H1 (cell line): ENCODE results near the gene VSTM2L. TPM values are rescaled to one million over a fixed set of nuclear protein-coding genes. Genes with fewer than 3 reads are reported as not detected.

Source experiments
- FOSL1 ChIP-seq: IDR thresholded peaks from 2 replicates; pipeline ENCODE4 v1.6.1; 2011; ENCODE audit warnings: mild to moderate bottlenecking, low read depth, low read length, moderate library complexity; ENCODE audit not compliant: insufficient read depth
- TAF1 ChIP-seq: IDR thresholded peaks from 2 replicates; pipeline ENCODE4 v1.6.1; 2011; ENCODE audit warnings: mild to moderate bottlenecking, low read depth, low read length
- polyA plus RNA-seq, 7 experiments: library from polyadenylated mRNA; depleted of rRNA in 3 of 7; stranded (reverse) in 5 of 7; unstranded in 2 of 7; fragments of >200 nt in 5 of 7; fragments of 200-250 nt in 2 of 7; gene quantifications; 1 replicate in 5 of 7; 2 replicates in 1 of 7; 4 replicates in 1 of 7; pipeline versions ENCODE4 v1.2.1 to v1.2.3, GENCODE V29; 2011 to 2013; ENCODE audit warnings: missing spikeins in 2 of 7, mixed read lengths in 2 of 7
- total RNA-seq: library from RNA; stranded (reverse); fragmentation: NEBNext Ultra II Directional; extraction: Animal tissue kit (Norgen Biotek cat#: 25700); gene quantifications from 2 replicates; pipeline ENCODE4 v1.2.1, GENCODE V29; 2021
- TF ChIP-seq, protein P1 (sequence below): IDR thresholded peaks from 2 replicates; pipeline ENCODE4 v1.6.1; 2012; ENCODE audit warnings: low read length, inconsistent platforms

The VSTM2L gene
- total and polyA plus RNA-seq, 2 of the 8 experiments (the other 6 are each of a cell fraction or from before 2014, with no cell fraction given): 1.3 to 3.2 TPM

DNA sequence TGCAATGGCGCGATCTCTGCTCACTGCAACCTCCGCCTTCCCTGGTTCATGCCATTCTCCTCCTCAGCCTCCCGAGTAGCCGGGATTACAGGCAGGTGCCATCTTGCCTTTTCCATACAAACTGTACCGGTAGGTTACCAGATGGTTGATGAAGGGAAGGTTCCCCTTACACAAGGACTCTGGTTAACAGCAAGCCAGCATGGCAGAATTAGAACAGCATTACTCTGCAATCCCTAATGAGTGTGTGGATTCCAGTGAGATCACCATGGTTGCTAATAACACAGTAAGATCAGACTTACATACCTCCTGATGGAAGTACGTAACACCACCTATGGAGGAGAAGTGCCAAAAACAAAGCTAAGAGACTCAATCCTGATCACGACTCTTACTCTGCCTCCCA, 78.6 kb downstream of the VSTM2L start (continued):
- TF ChIP-seq FOSL1 (no peak), TAF1 (no peak)
- TF ChIP-seq, protein P1, sequence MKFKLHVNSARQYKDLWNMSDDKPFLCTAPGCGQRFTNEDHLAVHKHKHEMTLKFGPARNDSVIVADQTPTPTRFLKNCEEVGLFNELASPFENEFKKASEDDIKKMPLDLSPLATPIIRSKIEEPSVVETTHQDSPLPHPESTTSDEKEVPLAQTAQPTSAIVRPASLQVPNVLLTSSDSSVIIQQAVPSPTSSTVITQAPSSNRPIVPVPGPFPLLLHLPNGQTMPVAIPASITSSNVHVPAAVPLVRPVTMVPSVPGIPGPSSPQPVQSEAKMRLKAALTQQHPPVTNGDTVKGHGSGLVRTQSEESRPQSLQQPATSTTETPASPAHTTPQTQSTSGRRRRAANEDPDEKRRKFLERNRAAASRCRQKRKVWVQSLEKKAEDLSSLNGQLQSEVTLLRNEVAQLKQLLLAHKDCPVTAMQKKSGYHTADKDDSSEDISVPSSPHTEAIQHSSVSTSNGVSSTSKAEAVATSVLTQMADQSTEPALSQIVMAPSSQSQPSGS: no peak
